ENCODE measurements around the gene PAGE2.
"Not testable (repeated sequence)": the region's sequence is repeated elsewhere in the genome, so short reads cannot be mapped to it uniquely, and the experiment has no call there.

The PAGE2 gene

GRCh38 chrX:55088795-55089489 is at the start of gene PAGE2:
Gene PAGE2, plus strand, starts transcription at chrX:55089018. Its CDS starts 1,003 bp downstream, at chrX:55090021.
- no peak for DNase-seq

GRCh38 chrX:55039471-55039870 is 49.3 kb upstream of the PAGE2 start:
- no peak for DNase-seq

- DNase-seq: no peak
Measured at GRCh38 chrX:55041514-55041913, 47.3 kb upstream of the PAGE2 start.

GRCh38 chrX:55050599-55050998 is 38.2 kb upstream of the PAGE2 start:
- DNase-seq: not testable (repeated sequence)

- DNase-seq: peak; percentile 52
Measured at GRCh38 chrX:55056820-55057674, 31.8 kb upstream of the PAGE2 start.

- DNase-seq: peak; percentile 62
Measured at GRCh38 chrX:55057675-55058249, 31.1 kb upstream of the PAGE2 start.

- not testable (repeated sequence) for DNase-seq
Measured at GRCh38 chrX:55067180-55067579, 21.6 kb upstream of the PAGE2 start.

GRCh38 chrX:55072286-55072685 is 16.5 kb upstream of the PAGE2 start:
- no peak for DNase-seq

GRCh38 chrX:55074851-55075467 is 13.9 kb upstream of the PAGE2 start, which contains the start of gene PAGE2B:
Gene PAGE2B, plus strand, starts transcription at chrX:55075030. Its CDS starts 1,012 bp downstream, at chrX:55076042.
- DNase-seq: no peak

GRCh38 chrX:55098691-55099090 is 9.9 kb downstream of the PAGE2 start:
- no peak for DNase-seq

- DNase-seq: no peak
Measured at GRCh38 chrX:55099162-55099561, 10.3 kb downstream of the PAGE2 start.

- no peak for DNase-seq
Measured at GRCh38 chrX:55102754-55103153, 13.9 kb downstream of the PAGE2 start.

- DNase-seq: no peak
Measured at GRCh38 chrX:55107262-55107661, 18.4 kb downstream of the PAGE2 start.

GRCh38 chrX:55107911-55108310 is 19.1 kb downstream of the PAGE2 start:
- no peak for DNase-seq

GRCh38 chrX:55109306-55109705 is 20.5 kb downstream of the PAGE2 start:
- DNase-seq: no peak

- no peak for DNase-seq
Measured at GRCh38 chrX:55111578-55112254, 22.9 kb downstream of the PAGE2 start.

GRCh38 chrX:55116589-55116988 is 27.8 kb downstream of the PAGE2 start:
- peak; percentile 75 for DNase-seq

GRCh38 chrX:55118574-55118973 is 29.8 kb downstream of the PAGE2 start:
- no peak for DNase-seq

GRCh38 chrX:55119271-55119670 is 30.5 kb downstream of the PAGE2 start:
- DNase-seq: no peak

- DNase-seq: peak; percentile 29
Measured at GRCh38 chrX:55119712-55120111, 30.9 kb downstream of the PAGE2 start.

GRCh38 chrX:55120761-55121358 is 32.0 kb downstream of the PAGE2 start:
- DNase-seq: peak; percentile 59

GRCh38 chrX:55123900-55124299 is 35.1 kb downstream of the PAGE2 start:
- DNase-seq: no peak
